DOHH2 (cell line): ENCODE data around the gene SERINC2.
A peak's percentile ranks its signal among the peaks of the same experiment; 100 is the strongest.

Experiments
- H3F3A ChIP-seq: fragments of 200-600 bp; sonication (generic), shearing (Covaris generic); 2 replicates; pipeline ENCODE4 v1.6.0; 2016; ENCODE audit warnings: antibody characterized with exemption, mild to moderate bottlenecking; ENCODE audit not compliant: control insufficient read depth, insufficient read depth
- H3K27ac ChIP-seq: fragments of 200-600 bp; sonication (generic); 2 replicates; pipeline ENCODE4 v1.5.1; 2014; ENCODE audit warnings: low read depth, mild to moderate bottlenecking, low read length, moderate library complexity
- H3K27me3 ChIP-seq: fragments of 200-600 bp; sonication (generic); 2 replicates; pipeline ENCODE4 v1.6.1; 2014; ENCODE audit warnings: mild to moderate bottlenecking, low read length, mixed read lengths; ENCODE audit not compliant: control insufficient read depth
- H3K36me3 ChIP-seq: fragments of 200-600 bp; sonication (generic); 2 replicates; pipeline ENCODE4 v1.6.1; 2014; ENCODE audit warnings: mild to moderate bottlenecking, low read length, moderate library complexity, mixed read lengths; ENCODE audit not compliant: control insufficient read depth
- H3K4me1 ChIP-seq: fragments of 200-600 bp; sonication (generic); 2 replicates; pipeline ENCODE4 v1.6.1; 2014; ENCODE audit warnings: mild to moderate bottlenecking, low read length, mixed read lengths; ENCODE audit not compliant: control insufficient read depth
- H3K4me2 ChIP-seq: fragments of 200-600 bp; sonication (generic); 2 replicates; pipeline ENCODE4 v1.6.0; 2014; ENCODE audit warnings: mild to moderate bottlenecking, low read length, moderate library complexity
- H3K4me3 ChIP-seq: fragments of 200-600 bp; sonication (generic); 2 replicates; pipeline ENCODE4 v1.5.1; 2014; ENCODE audit warnings: mild to moderate bottlenecking, low read length, mixed read lengths
- H3K79me2 ChIP-seq: fragments of 200-600 bp; sonication (generic); 2 replicates; pipeline ENCODE4 v1.6.1; 2014; ENCODE audit warnings: mild to moderate bottlenecking, low read length, mixed read lengths; ENCODE audit not compliant: control insufficient read depth
- H3K9me2 ChIP-seq: fragments of 200-600 bp; sonication (generic); replicated peaks from 2 replicates; pipeline ENCODE4 v1.6.1; 2014; ENCODE audit warnings: mild to moderate bottlenecking, low read length, mixed read lengths; ENCODE audit not compliant: control insufficient read depth
- H3K9me3 ChIP-seq: fragments of 200-600 bp; sonication (generic); 2 replicates; pipeline ENCODE4 v1.6.1; 2014; ENCODE audit warnings: antibody characterized with exemption, low read length, mixed read lengths; ENCODE audit not compliant: control insufficient read depth, insufficient read depth
- H4K20me1 ChIP-seq: fragments of 200-600 bp; sonication (generic); 2 replicates; pipeline ENCODE4 v1.6.0; 2014; ENCODE audit warnings: low read depth, mild to moderate bottlenecking, antibody characterized with exemption, low read length, moderate library complexity; ENCODE audit not compliant: control insufficient read depth, insufficient read depth
- CTCF ChIP-seq: fragments of 200-600 bp; sonication (generic); IDR thresholded peaks from one replicate; pipeline ENCODE4 v1.5.1; 2014; ENCODE audit warnings: antibody characterized with exemption, mild to moderate bottlenecking, low read depth, low read length; ENCODE audit not compliant: poor library complexity, severe bottlenecking
- EZH2phosphoT487 ChIP-seq: fragments of 200-600 bp; sonication (generic); IDR thresholded peaks from 2 replicates; pipeline ENCODE4 v1.6.1; 2017; ENCODE audit warnings: borderline replicate concordance, mild to moderate bottlenecking, antibody characterized with exemption, low read length, moderate library complexity, mixed read lengths

The SERINC2 gene

GRCh38 chr1:31372051-31372450 lies 41.0 kb upstream of the SERINC2 start:
- no peaks in the 10 kb centered on the region for H4K20me1 ChIP-seq
- H3K9me2 ChIP-seq = no peaks in the 10 kb centered on the region
- no peaks in the 10 kb centered on the region for H3K9me3 ChIP-seq

DNA sequence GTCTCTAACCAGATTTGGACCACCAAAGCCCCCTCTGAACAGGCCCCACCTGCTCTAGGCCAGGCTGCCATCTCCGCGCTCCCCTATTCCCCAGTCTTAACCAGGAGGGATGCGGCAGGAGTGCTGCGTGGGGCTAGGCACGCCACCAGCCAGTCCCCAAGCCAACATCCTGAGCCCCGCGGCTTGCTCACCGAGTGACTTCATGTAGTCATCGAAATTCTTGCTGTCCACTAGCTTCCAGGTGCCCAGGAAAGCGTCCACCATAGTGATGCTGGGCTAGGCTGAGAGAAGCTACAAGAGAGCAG lies 40.3 kb upstream of the SERINC2 start:
- H3K36me3 ChIP-seq = no peaks in the 10 kb centered on the region
- H3K4me2 ChIP-seq = no peak overlapping the region
- no peak for TF ChIP-seq CTCF
- no peak for TF ChIP-seq EZH2phosphoT487
- H3K27ac ChIP-seq = no peak overlapping the region
- H3K4me3 ChIP-seq = no peak overlapping the region
- H4K20me1 ChIP-seq = no peaks in the 10 kb centered on the region
- no peaks in the 10 kb centered on the region for H3K79me2 ChIP-seq
- H3K27me3 ChIP-seq = peaks cover 8% of the 10 kb centered on the region; the same call in 1 of the 2 replicates
- no peaks in the 10 kb centered on the region for H3K9me2 ChIP-seq
- H3K9me3 ChIP-seq = no peaks in the 10 kb centered on the region
- H3F3A ChIP-seq = no peaks in the 10 kb centered on the region
- H3K4me1 ChIP-seq = peaks cover 4% of the 10 kb centered on the region; the same call in 1 of the 2 replicates

More at GRCh38 chr1:31372051-31372450, 41.0 kb upstream of the SERINC2 start:
- Histone ChIP-seq H3K79me2 (no peaks in the 10 kb centered on the region), H3K4me1 (peaks cover 4% of the 10 kb centered on the region; the same call in 1 of the 2 replicates), H3K27me3 (peaks cover 5% of the 10 kb centered on the region; the same call in 1 of the 2 replicates), H3K4me2 (no peak overlapping the region), H3K4me3 (no peak overlapping the region), H3K36me3 (no peaks in the 10 kb centered on the region), H3F3A (no peaks in the 10 kb centered on the region), H3K27ac (no peak overlapping the region)
- TF ChIP-seq CTCF (no peak), EZH2phosphoT487 (no peak)

- Histone ChIP-seq H3K4me2 (peak within 1 kb of the TSS; percentile 33), H3K4me1 (peaks cover 4% of the 10 kb centered on the region; the same call in 1 of the 2 replicates), H3K27ac (no peak within 1 kb of the TSS), H3K36me3 (no peaks in the 10 kb centered on the region), H3F3A (no peaks in the 10 kb centered on the region), H3K79me2 (no peaks in the 10 kb centered on the region), H3K4me3 (peak within 1 kb of the TSS; percentile 11), H4K20me1 (no peaks in the 10 kb centered on the region), H3K27me3 (peaks cover 12% of the 10 kb centered on the region; the same call in 1 of the 2 replicates), H3K9me3 (no peaks in the 10 kb centered on the region), H3K9me2 (no peaks in the 10 kb centered on the region)
- TF ChIP-seq CTCF (no peak), EZH2phosphoT487 (no peak)
Measured at GRCh38 chr1:31373056-31373896, 39.7 kb upstream of the SERINC2 start, which contains the start of gene FABP3. FABP3 (minus strand) TSS chr1:31373076; CDS start chr1:31373014, 62 bp downstream.
